K562 (cell line): ENCODE results near the gene BRINP2. TPM values are rescaled to one million over a fixed set of nuclear protein-coding genes. Genes with fewer than 3 reads are reported as not detected.

Experiments
- DNMT1 ChIP-seq: fragments of 450-650 bp; IDR thresholded peaks from 2 replicates; pipeline ENCODE4 v1.6.1; 2016; ENCODE audit warnings: antibody characterized with exemption, mild to moderate bottlenecking
- polyA plus RNA-seq, 8 experiments: library from polyadenylated mRNA; depleted of rRNA in 4 of 8; stranded (reverse) in 5 of 8; unstranded in 3 of 8; fragments of >200 nt; fragmentation: Nextera tagmentation in 2 of 8; fragmentation: Illumina TruSeq in 1 of 8; extraction: Ambion mirVana in 2 of 8; extraction: Trizol in 1 of 8; gene quantifications; 2 replicates each; pipeline versions ENCODE4 v1.2.1 to v1.2.3, GENCODE V29; 2011 to 2014; ENCODE audit warnings: inconsistent platforms in 1 of 8, missing spikeins in 1 of 8
- total RNA-seq, 7 experiments: library from RNA; depleted of rRNA in 6 of 7; stranded (reverse); fragments of >200 nt in 6 of 7; fragmentation: Illumina TruSeq in 2 of 7; extraction: Trizol in 2 of 7; gene quantifications; 2 replicates each; pipeline versions ENCODE4 v1.2.1 to v1.2.3, GENCODE V29; 2011 to 2021; ENCODE audit warnings: low replicate concordance in 1 of 7
- TF ChIP-seq, protein P1 (sequence below), 2 experiments: fragments of 450-650 bp in 1 of 2; sonication (generic) in 1 of 2; formaldehyde crosslinking in 1 of 2; IDR thresholded peaks; 2 replicates each; pipeline versions ENCODE4 v1.7.1 to v1.9.0; 2016 to 2022; ENCODE audit warnings: inconsistent platforms in 1 of 2, mild to moderate bottlenecking in 1 of 2, missing genetic modification reagents in 1 of 2

BRINP2 gene
- total and polyA plus RNA-seq, 9 of the 15 experiments (the other 6 are each of a cell fraction or from before 2014, with no cell fraction given), result not detected

DNA sequence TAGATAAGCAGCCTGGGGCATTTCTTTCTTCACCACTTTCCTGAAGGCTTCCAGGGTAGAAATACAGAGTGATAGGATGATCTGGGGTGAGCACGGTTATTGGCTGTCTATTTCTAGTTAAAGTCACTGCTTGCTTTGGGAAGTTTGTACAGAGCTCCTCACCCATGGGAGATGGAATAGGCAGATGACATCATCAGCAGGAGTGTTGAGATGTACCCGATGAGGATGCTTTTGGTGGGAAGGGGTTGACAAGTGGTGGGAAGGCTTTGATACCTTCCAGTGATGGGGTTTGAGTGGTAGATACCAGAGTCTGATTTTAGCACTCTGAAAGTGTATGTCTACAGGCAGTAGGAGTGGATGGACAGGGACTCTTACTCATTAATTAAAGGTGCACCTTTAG is 112.6 kb downstream of the BRINP2 start (continued):
- TF ChIP-seq, protein P1, sequence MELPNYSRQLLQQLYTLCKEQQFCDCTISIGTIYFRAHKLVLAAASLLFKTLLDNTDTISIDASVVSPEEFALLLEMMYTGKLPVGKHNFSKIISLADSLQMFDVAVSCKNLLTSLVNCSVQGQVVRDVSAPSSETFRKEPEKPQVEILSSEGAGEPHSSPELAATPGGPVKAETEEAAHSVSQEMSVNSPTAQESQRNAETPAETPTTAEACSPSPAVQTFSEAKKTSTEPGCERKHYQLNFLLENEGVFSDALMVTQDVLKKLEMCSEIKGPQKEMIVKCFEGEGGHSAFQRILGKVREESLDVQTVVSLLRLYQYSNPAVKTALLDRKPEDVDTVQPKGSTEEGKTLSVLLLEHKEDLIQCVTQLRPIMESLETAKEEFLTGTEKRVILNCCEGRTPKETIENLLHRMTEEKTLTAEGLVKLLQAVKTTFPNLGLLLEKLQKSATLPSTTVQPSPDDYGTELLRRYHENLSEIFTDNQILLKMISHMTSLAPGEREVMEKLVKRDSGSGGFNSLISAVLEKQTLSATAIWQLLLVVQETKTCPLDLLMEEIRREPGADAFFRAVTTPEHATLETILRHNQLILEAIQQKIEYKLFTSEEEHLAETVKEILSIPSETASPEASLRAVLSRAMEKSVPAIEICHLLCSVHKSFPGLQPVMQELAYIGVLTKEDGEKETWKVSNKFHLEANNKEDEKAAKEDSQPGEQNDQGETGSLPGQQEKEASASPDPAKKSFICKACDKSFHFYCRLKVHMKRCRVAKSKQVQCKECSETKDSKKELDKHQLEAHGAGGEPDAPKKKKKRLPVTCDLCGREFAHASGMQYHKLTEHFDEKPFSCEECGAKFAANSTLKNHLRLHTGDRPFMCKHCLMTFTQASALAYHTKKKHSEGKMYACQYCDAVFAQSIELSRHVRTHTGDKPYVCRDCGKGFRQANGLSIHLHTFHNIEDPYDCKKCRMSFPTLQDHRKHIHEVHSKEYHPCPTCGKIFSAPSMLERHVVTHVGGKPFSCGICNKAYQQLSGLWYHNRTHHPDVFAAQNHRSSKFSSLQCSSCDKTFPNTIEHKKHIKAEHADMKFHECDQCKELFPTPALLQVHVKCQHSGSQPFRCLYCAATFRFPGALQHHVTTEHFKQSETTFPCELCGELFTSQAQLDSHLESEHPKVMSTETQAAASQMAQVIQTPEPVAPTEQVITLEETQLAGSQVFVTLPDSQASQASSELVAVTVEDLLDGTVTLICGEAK (IDR thresholded peaks at IDR 0.05), result no peak
- TF ChIP-seq, protein P1 (CRISPR knock-in tag; IDR thresholded peaks at IDR 0.05), result no peak
- TF ChIP-seq DNMT1, result no peak
